WTC11 (cell line): ENCODE data around the gene ZMYND8. TPM values are rescaled to one million over a fixed set of nuclear protein-coding genes. Genes with fewer than 3 reads are reported as not detected.
"Not testable (repeated sequence)": the region's sequence is repeated elsewhere in the genome, so short reads cannot be mapped to it uniquely, and the experiment has no call there.

Experiments
- ATAC-seq: fragments of 200-7000 bp; cut with Tn5 transposase; 2 replicates; pipeline ENCODE4 v1.10.0; 2021; ENCODE audit warnings: mild to moderate bottlenecking, moderate library complexity
- CTCF ChIA-PET: fragments of 300-600 bp; sonication (Branson Sonifier 250); formaldehyde crosslinking; loops from one replicate; lab custom pipeline; 2021; ENCODE audit warnings: antibody characterized with exemption; lab: Charles Lee
- POLR2A ChIA-PET: fragments of 350-600 bp; sonication (Branson Sonifier 250); formaldehyde crosslinking; loops from one replicate; lab custom pipeline; 2021; ENCODE audit warnings: antibody characterized with exemption; lab: Charles Lee
- DNase-seq: peaks from one replicate; pipeline ENCODE4 v3.0.0; 2021; ENCODE audit warnings: low spot score
- H3K27ac Mint-ChIP-seq: 2 replicates; pipeline ENCODE4 v1.8.0; 2021; ENCODE audit warnings: mixed read lengths
- H3K27me3 Mint-ChIP-seq: 2 replicates; pipeline ENCODE4 v1.8.0; 2021; ENCODE audit warnings: low read depth, mild to moderate bottlenecking, moderate library complexity, mixed read lengths
- H3K36me3 Mint-ChIP-seq: 2 replicates; pipeline ENCODE4 v1.8.0; 2021; ENCODE audit warnings: mixed read lengths
- H3K4me1 Mint-ChIP-seq: 2 replicates; pipeline ENCODE4 v1.8.0; 2022; ENCODE audit warnings: mixed read lengths
- H3K4me3 Mint-ChIP-seq: 2 replicates; pipeline ENCODE4 v1.8.0; 2021; ENCODE audit warnings: mild to moderate bottlenecking, moderate library complexity, mixed read lengths
- H3K9me3 Mint-ChIP-seq: 2 replicates; pipeline ENCODE4 v1.8.0; 2021; ENCODE audit warnings: mixed read lengths
- ARID4B ChIP-seq: sonication (generic); formaldehyde crosslinking; IDR thresholded peaks from 2 replicates; pipeline ENCODE4 v1.8.0; 2023; ENCODE audit warnings: missing genetic modification reagents, mild to moderate bottlenecking, borderline replicate concordance
- CDX4 ChIP-seq: fragments of 250-450 bp; sonication (Bioruptor Pico); IDR thresholded peaks from 2 replicates; pipeline ENCODE4 v1.9.0; 2021; ENCODE audit warnings: moderate library complexity, mild to moderate bottlenecking, inconsistent platforms, borderline replicate concordance
- FOXK1 ChIP-seq: sonication (generic); formaldehyde crosslinking; IDR thresholded peaks from 2 replicates; pipeline ENCODE4 v1.8.0; 2022; ENCODE audit warnings: mild to moderate bottlenecking, moderate library complexity, missing genetic modification reagents
- GABPB1 ChIP-seq: sonication (generic); formaldehyde crosslinking; IDR thresholded peaks from 2 replicates; pipeline ENCODE4 v1.8.1; 2023; ENCODE audit warnings: mild to moderate bottlenecking, missing genetic modification reagents
- GTF2I ChIP-seq: fragments of 250-450 bp; sonication (Bioruptor Pico); conservative IDR thresholded peaks from 2 replicates; pipeline ENCODE4 v1.4.0; 2021; ENCODE audit warnings: mild to moderate bottlenecking
- HMGA2 ChIP-seq: fragments of 250-450 bp; sonication (Bioruptor Pico); IDR thresholded peaks from 2 replicates; pipeline ENCODE4 v1.4.0; 2021; ENCODE audit warnings: mild to moderate bottlenecking, moderate library complexity
- JUN ChIP-seq: sonication (generic); formaldehyde crosslinking; IDR thresholded peaks from 2 replicates; pipeline ENCODE4 v1.8.0; 2023; ENCODE audit warnings: mild to moderate bottlenecking, missing genetic modification reagents
- MXD4 ChIP-seq: fragments of 250-450 bp; sonication (Bioruptor Pico); IDR thresholded peaks from 2 replicates; pipeline ENCODE4 v1.8.0; 2021; ENCODE audit warnings: mild to moderate bottlenecking, moderate library complexity, borderline replicate concordance
- MYBL2 ChIP-seq: sonication (generic); formaldehyde crosslinking; IDR thresholded peaks from 2 replicates; pipeline ENCODE4 v1.8.1; 2023; ENCODE audit warnings: mild to moderate bottlenecking, moderate library complexity, missing genetic modification reagents
- OVOL2 ChIP-seq: fragments of 250-450 bp; sonication (Bioruptor Pico); IDR thresholded peaks from 2 replicates; pipeline ENCODE4 v1.9.0; 2021; ENCODE audit warnings: mild to moderate bottlenecking, borderline replicate concordance
- SP1 ChIP-seq: sonication (generic); formaldehyde crosslinking; conservative IDR thresholded peaks from 2 replicates; pipeline ENCODE4 v1.8.1; 2022; ENCODE audit warnings: missing genetic modification reagents
- TCF7 ChIP-seq: sonication (generic); formaldehyde crosslinking; IDR thresholded peaks from 2 replicates; pipeline ENCODE4 v1.8.0; 2022; ENCODE audit warnings: mild to moderate bottlenecking, low read depth, missing genetic modification reagents, moderate library complexity
- TEAD1 ChIP-seq: sonication (generic); formaldehyde crosslinking; IDR thresholded peaks from 2 replicates; pipeline ENCODE4 v1.8.0; 2022; ENCODE audit warnings: mild to moderate bottlenecking, missing genetic modification reagents
- TEAD4 ChIP-seq: sonication (generic); formaldehyde crosslinking; IDR thresholded peaks from 2 replicates; pipeline ENCODE4 v1.8.0; 2022; ENCODE audit warnings: mild to moderate bottlenecking, missing genetic modification reagents
- ZBTB21 ChIP-seq: sonication (generic); formaldehyde crosslinking; IDR thresholded peaks from 2 replicates; pipeline ENCODE4 v1.8.1; 2023; ENCODE audit warnings: mild to moderate bottlenecking, missing genetic modification reagents, borderline replicate concordance
- ZBTB43 ChIP-seq: sonication (generic); formaldehyde crosslinking; IDR thresholded peaks from 2 replicates; pipeline ENCODE4 v1.8.1; 2023; ENCODE audit warnings: mild to moderate bottlenecking, missing genetic modification reagents
- ZNF281 ChIP-seq: sonication (generic); formaldehyde crosslinking; IDR thresholded peaks from 2 replicates; pipeline ENCODE4 v1.8.0; 2023; ENCODE audit warnings: mild to moderate bottlenecking, missing genetic modification reagents
- ZNF671 ChIP-seq: fragments of 250-450 bp; sonication (Bioruptor Pico); IDR thresholded peaks from 2 replicates; pipeline ENCODE4 v1.8.0; 2021; ENCODE audit warnings: mild to moderate bottlenecking
- total RNA-seq: library from RNA; stranded (reverse); gene quantifications from 3 replicates; pipeline ENCODE4 v1.2.3, GENCODE V29; 2021

Gene ZMYND8
- total RNA-seq, 1 experiment from 2014 or later = 114 TPM

- TF ChIP-seq TEAD4 (CRISPR knock-in tag) = no peak
These were observed 110.3 kb downstream of the ZMYND8 start (continued) for GRCh38 chr20:47246061-47246777.

GRCh38 chr20:47245166-47245565, 111.3 kb downstream of the ZMYND8 start:
- Mint-ChIP-seq H3K27ac (peak overlapping the region; percentile 41; the same call in 1 of the 2 replicates), H3K36me3 (peaks cover 65% of the 10 kb centered on the region), H3K4me1 (peaks cover 14% of the 10 kb centered on the region)
- DNase-seq, H3K4me3 Mint-ChIP-seq, H3K9me3 Mint-ChIP-seq, H3K27me3 Mint-ChIP-seq, ATAC-seq: not testable (repeated sequence)
- POLR2A ChIA-PET = interaction anchor here (1.1 kb wide), 1 partner anchor 139 kb away, joined by 3 read pairs; no protein-coding TSS in a partner anchor
- CTCF ChIA-PET = interaction anchor here (1.1 to 1.4 kb wide), 2 partner anchors 39 to 139 kb away, joined by 3 to 6 read pairs; no protein-coding TSS in a partner anchor

- CTCF ChIA-PET = interaction anchor here (1.4 kb wide), 1 partner anchor 140 kb away, joined by 6 read pairs; no protein-coding TSS in a partner anchor
- H3K27ac Mint-ChIP-seq = no peak overlapping the region; the same call in 1 of the 2 replicates
- no peak for TF ChIP-seq GTF2I
- no peak for TF ChIP-seq OVOL2 (CRISPR knock-in tag)
- TF ChIP-seq ZNF671 = no peak
- TF ChIP-seq ZNF281 (CRISPR knock-in tag) = no peak
- no peak for TF ChIP-seq GABPB1 (CRISPR knock-in tag)
- no peak for TF ChIP-seq FOXK1 (CRISPR knock-in tag)
- no peak for TF ChIP-seq MXD4 (CRISPR knock-in tag)
- TF ChIP-seq MYBL2 = no peak
- TF ChIP-seq TCF7 (CRISPR knock-in tag) = no peak
- TF ChIP-seq ZBTB43 (CRISPR knock-in tag) = no peak
- no peak for TF ChIP-seq HMGA2 (CRISPR knock-in tag)
- no peak for TF ChIP-seq TEAD1 (CRISPR knock-in tag)
- TF ChIP-seq ARID4B = no peak
- no peak for TF ChIP-seq JUN (CRISPR knock-in tag)
- no peak for TF ChIP-seq ZBTB21 (CRISPR knock-in tag)
- no peak for TF ChIP-seq CDX4 (CRISPR knock-in tag)
- no peak for TF ChIP-seq SP1 (CRISPR knock-in tag)
- TF ChIP-seq, all 79 proteins: peak for 0
- no peak for ATAC-seq
- no peak for DNase-seq
- H3K4me3 Mint-ChIP-seq = no peak overlapping the region
- H3K36me3 Mint-ChIP-seq = peaks cover 63% of the 10 kb centered on the region
- POLR2A ChIA-PET = interaction anchor here (1.1 kb wide), 1 partner anchor 140 kb away, joined by 3 read pairs; no protein-coding TSS in a partner anchor
- peaks cover 14% of the 10 kb centered on the region for H3K4me1 Mint-ChIP-seq
- no peaks in the 10 kb centered on the region for H3K9me3 Mint-ChIP-seq
- H3K27me3 Mint-ChIP-seq = no peaks in the 10 kb centered on the region
These were observed 112.0 kb downstream of the ZMYND8 start for GRCh38 chr20:47244451-47244850.
